ENCODE data around the gene CD86.

The CD86 gene

DNA sequence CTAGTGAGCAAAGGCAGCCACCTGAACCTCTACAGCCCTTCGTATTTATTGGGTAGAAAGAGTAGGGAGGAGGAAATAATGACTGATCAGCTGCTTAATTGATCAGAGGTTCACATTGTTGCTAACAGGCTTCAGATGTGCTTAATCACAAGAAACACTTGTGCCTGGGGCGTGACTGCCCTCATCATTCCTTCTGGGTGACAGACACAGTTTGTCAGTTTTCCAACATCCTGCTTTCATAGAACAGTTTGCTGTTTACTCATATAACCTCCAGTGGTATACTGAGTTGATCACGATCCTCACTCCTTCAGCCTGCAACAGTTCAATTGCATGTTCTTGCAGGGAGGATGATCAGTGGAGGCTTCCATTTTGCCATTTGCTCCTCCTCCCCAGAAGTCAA is 114.7 kb downstream of the CD86 start:
- no peak for DNase-seq
